ENCODE data around the gene KIAA1958. TPM values are rescaled to one million over a fixed set of nuclear protein-coding genes. Genes with fewer than 3 reads are reported as not detected.

Gene KIAA1958
- total RNA-seq = 31.6 TPM

GRCh38 chr9:112486221-112487007, at the start of gene KIAA1958:
Gene KIAA1958 (plus strand): TSS chr9:112486827. CDS start chr9:112574081, 87,254 bp downstream.

GRCh38 chr9:112717661-112718331, 231.2 kb downstream of the KIAA1958 start, which contains the start of gene INIP:
Gene INIP (minus strand): TSS chr9:112718117. CDS start chr9:112716485, 1,632 bp downstream.

Other genes with a start within 250 kb of the KIAA1958 start
- gene PTBP3, start 153.2 kb upstream of the KIAA1958 start, total RNA-seq = 51.3 TPM
- 11.6 TPM for gene HSDL2, start 106.7 kb upstream of the KIAA1958 start, total RNA-seq
- 25.4 TPM for gene INIP, start 231.3 kb downstream of the KIAA1958 start, total RNA-seq

All from parietal lobe (tissue), 1 donor.